Measurements from ENCODE around the gene MYLIP.

MYLIP gene

GRCh38 chr6:16081326-16081725, 47.6 kb upstream of the MYLIP start:
- Histone ChIP-seq H3K4me1 (ENCODE audit: low read length) (peaks cover 17% of the 10 kb centered on the region), H3K36me3 (replicated peaks; ENCODE audit: insufficient read depth, low read length) (no peaks in the 10 kb centered on the region), H3K27ac (ENCODE audit: low read length) (no peak overlapping the region), H3K4me3 (ENCODE audit: low read length) (no peak overlapping the region), H3F3A (ENCODE audit: insufficient read depth, low read length) (no peaks in the 10 kb centered on the region), H3K4me2 (ENCODE audit: low read depth, low read length) (no peak overlapping the region), H4K20me1 (ENCODE audit: insufficient read depth, low read length) (no peaks in the 10 kb centered on the region), H3K9me2 (replicated peaks; ENCODE audit: insufficient read depth, low read length) (no peaks in the 10 kb centered on the region), H3K9ac (ENCODE audit: low read length) (no peak overlapping the region), H2AFZ (ENCODE audit: low read length) (no peak overlapping the region), H3K27me3 (replicated peaks; ENCODE audit: insufficient read depth, low read length) (no peaks in the 10 kb centered on the region), H3K79me2 (ENCODE audit: low read length) (no peaks in the 10 kb centered on the region), H3K9me3 (replicated peaks; ENCODE audit: insufficient read depth, low read length) (no peaks in the 10 kb centered on the region)
- no peak for TF ChIP-seq EZH2phosphoT487 (IDR thresholded peaks at IDR 0.05; ENCODE audit: low read length)
- no peak for TF ChIP-seq CTCF (IDR thresholded peaks at IDR 0.05; ENCODE audit: low read length)
- TF ChIP-seq EZH2 (optimal IDR thresholded peaks at IDR 0.05; ENCODE audit: low read depth, low read length): no peak
- DNase-seq: no peak

GRCh38 chr6:16082361-16082760, 46.5 kb upstream of the MYLIP start:
- no peak for TF ChIP-seq EZH2phosphoT487 (IDR thresholded peaks at IDR 0.05; ENCODE audit: low read length)
- no peak overlapping the region for H3K4me2 ChIP-seq (ENCODE audit: low read depth, low read length)
- no peaks in the 10 kb centered on the region for H3K9me2 ChIP-seq (replicated peaks; ENCODE audit: insufficient read depth, low read length)
- H3K9ac ChIP-seq (ENCODE audit: low read length): no peak overlapping the region
- DNase-seq: no peak
- H3K36me3 ChIP-seq (replicated peaks; ENCODE audit: insufficient read depth, low read length): no peaks in the 10 kb centered on the region
- H3K27ac ChIP-seq (ENCODE audit: low read length): no peak overlapping the region
- H3K9me3 ChIP-seq (replicated peaks; ENCODE audit: insufficient read depth, low read length): no peaks in the 10 kb centered on the region
- no peak overlapping the region for H2AFZ ChIP-seq (ENCODE audit: low read length)
- H3F3A ChIP-seq (ENCODE audit: insufficient read depth, low read length): no peaks in the 10 kb centered on the region
- peaks cover 17% of the 10 kb centered on the region for H3K4me1 ChIP-seq (ENCODE audit: low read length)
- H3K4me3 ChIP-seq (ENCODE audit: low read length): no peak overlapping the region
- H3K79me2 ChIP-seq (ENCODE audit: low read length): no peaks in the 10 kb centered on the region
- H4K20me1 ChIP-seq (ENCODE audit: insufficient read depth, low read length): no peaks in the 10 kb centered on the region
- H3K27me3 ChIP-seq (replicated peaks; ENCODE audit: insufficient read depth, low read length): no peaks in the 10 kb centered on the region

- Histone ChIP-seq H3K9me3 (replicated peaks; ENCODE audit: insufficient read depth, low read length) (no peaks in the 10 kb centered on the region), H2AFZ (ENCODE audit: low read length) (no peak overlapping the region), H3K9ac (ENCODE audit: low read length) (no peak overlapping the region), H3K27me3 (replicated peaks; ENCODE audit: insufficient read depth, low read length) (no peaks in the 10 kb centered on the region), H3K27ac (ENCODE audit: low read length) (no peak overlapping the region), H3K4me3 (ENCODE audit: low read length) (no peak overlapping the region), H3K4me2 (ENCODE audit: low read depth, low read length) (no peak overlapping the region), H3K36me3 (replicated peaks; ENCODE audit: insufficient read depth, low read length) (no peaks in the 10 kb centered on the region), H3K4me1 (ENCODE audit: low read length) (no peaks in the 10 kb centered on the region), H3K9me2 (replicated peaks; ENCODE audit: insufficient read depth, low read length) (no peaks in the 10 kb centered on the region), H4K20me1 (ENCODE audit: insufficient read depth, low read length) (no peaks in the 10 kb centered on the region), H3K79me2 (ENCODE audit: low read length) (no peaks in the 10 kb centered on the region), H3F3A (ENCODE audit: insufficient read depth, low read length) (no peaks in the 10 kb centered on the region)
- DNase-seq: no peak
- TF ChIP-seq EZH2 (optimal IDR thresholded peaks at IDR 0.05; ENCODE audit: low read depth, low read length) (no peak), EZH2phosphoT487 (IDR thresholded peaks at IDR 0.05; ENCODE audit: low read length) (no peak)
Observed at GRCh38 chr6:16086965-16087364, 41.9 kb upstream of the MYLIP start.

GRCh38 chr6:16087386-16087785, 41.5 kb upstream of the MYLIP start:
- Histone ChIP-seq H3K27me3 (replicated peaks; ENCODE audit: insufficient read depth, low read length) (no peaks in the 10 kb centered on the region), H3K4me3 (ENCODE audit: low read length) (no peak overlapping the region), H3F3A (ENCODE audit: insufficient read depth, low read length) (no peaks in the 10 kb centered on the region), H3K9me2 (replicated peaks; ENCODE audit: insufficient read depth, low read length) (no peaks in the 10 kb centered on the region), H3K4me1 (ENCODE audit: low read length) (no peaks in the 10 kb centered on the region), H4K20me1 (ENCODE audit: insufficient read depth, low read length) (no peaks in the 10 kb centered on the region), H3K9ac (ENCODE audit: low read length) (no peak overlapping the region), H2AFZ (ENCODE audit: low read length) (no peak overlapping the region), H3K4me2 (ENCODE audit: low read depth, low read length) (no peak overlapping the region), H3K27ac (ENCODE audit: low read length) (no peak overlapping the region), H3K36me3 (replicated peaks; ENCODE audit: insufficient read depth, low read length) (no peaks in the 10 kb centered on the region), H3K9me3 (replicated peaks; ENCODE audit: insufficient read depth, low read length) (no peaks in the 10 kb centered on the region), H3K79me2 (ENCODE audit: low read length) (no peaks in the 10 kb centered on the region)
- TF ChIP-seq EZH2phosphoT487 (IDR thresholded peaks at IDR 0.05; ENCODE audit: low read length) (no peak), EZH2 (optimal IDR thresholded peaks at IDR 0.05; ENCODE audit: low read depth, low read length) (no peak), CTCF (IDR thresholded peaks at IDR 0.05; ENCODE audit: low read length) (no peak)
- DNase-seq: no peak

Measured in MM.1S (cell line).